Measurements from ENCODE around the gene CDK4. TPM values are rescaled to one million over a fixed set of nuclear protein-coding genes. Genes with fewer than 3 reads are reported as not detected.
"Not testable (repeated sequence)": the region's sequence is repeated elsewhere in the genome, so short reads cannot be mapped to it uniquely, and the experiment has no call there.

CDK4 gene
- polyA plus RNA-seq, 3 donors from 2014 or later = 68.7 to 133 (median 75.6) TPM

DNA sequence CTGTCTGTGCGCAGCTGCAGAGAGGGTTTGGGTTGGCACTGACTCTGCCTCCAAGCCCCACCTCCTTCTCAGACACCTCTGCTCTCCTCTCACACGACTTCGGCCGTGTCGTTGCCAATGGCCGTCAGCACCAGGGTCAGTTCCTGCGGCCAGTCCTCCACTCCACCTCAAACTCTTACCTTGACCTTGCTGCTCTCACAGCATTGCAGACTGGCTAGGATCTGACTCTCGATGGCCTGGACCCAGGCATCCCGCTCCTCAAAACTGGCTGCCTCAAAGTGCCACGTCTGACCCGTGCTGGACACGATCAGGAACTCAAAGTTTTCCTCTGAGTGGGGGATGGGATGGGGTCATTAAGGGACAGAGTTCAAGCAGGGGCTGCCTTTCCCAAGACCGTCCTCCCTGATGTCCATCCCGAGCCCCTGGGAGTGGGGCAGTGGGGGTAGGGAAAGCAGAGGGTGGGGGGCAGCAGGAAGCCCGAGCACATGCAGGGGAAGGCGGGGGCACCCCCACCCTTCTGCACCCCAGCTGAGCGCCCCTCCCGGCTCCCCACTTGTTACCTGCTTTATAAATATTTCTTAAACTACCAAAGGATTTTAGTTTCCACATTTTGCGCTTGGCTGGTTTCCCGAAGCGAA is 24.2 kb downstream of the CDK4 start:
- peak overlapping the region in 4 of 6 donors; percentile 37 to 70 (median 63) for H3K27ac Mint-ChIP-seq
- peaks cover 0 to 3% (median 0%) of the 10 kb centered on the region in 3 donors for H3K27me3 Mint-ChIP-seq (ENCODE audit: low read depth in 3 of 3)
- DNase-seq = no peak
- no peak overlapping the region for H3K4me3 Mint-ChIP-seq
- peaks cover 6 to 8% of the 10 kb centered on the region in 2 donors for H3K4me1 Mint-ChIP-seq
- no peaks in the 10 kb centered on the region for H3K9me3 Mint-ChIP-seq
- H3K36me3 Mint-ChIP-seq = peaks cover 15 to 48% (median 25%) of the 10 kb centered on the region in 3 donors

GRCh38 chr12:57726884-57727757 is 25.0 kb downstream of the CDK4 start:
- H3K4me1 Mint-ChIP-seq = peaks cover 6 to 8% of the 10 kb centered on the region in 2 donors
- H3K27ac Mint-ChIP-seq = no peak overlapping the region
- DNase-seq = no peak
- H3K36me3 Mint-ChIP-seq = peaks cover 15 to 40% (median 24%) of the 10 kb centered on the region in 3 donors
- no peak overlapping the region for H3K4me3 Mint-ChIP-seq
- H3K9me3 Mint-ChIP-seq = no peaks in the 10 kb centered on the region
- peaks cover 0 to 4% (median 2%) of the 10 kb centered on the region in 3 donors for H3K27me3 Mint-ChIP-seq (ENCODE audit: low read depth in 3 of 3)

DNA sequence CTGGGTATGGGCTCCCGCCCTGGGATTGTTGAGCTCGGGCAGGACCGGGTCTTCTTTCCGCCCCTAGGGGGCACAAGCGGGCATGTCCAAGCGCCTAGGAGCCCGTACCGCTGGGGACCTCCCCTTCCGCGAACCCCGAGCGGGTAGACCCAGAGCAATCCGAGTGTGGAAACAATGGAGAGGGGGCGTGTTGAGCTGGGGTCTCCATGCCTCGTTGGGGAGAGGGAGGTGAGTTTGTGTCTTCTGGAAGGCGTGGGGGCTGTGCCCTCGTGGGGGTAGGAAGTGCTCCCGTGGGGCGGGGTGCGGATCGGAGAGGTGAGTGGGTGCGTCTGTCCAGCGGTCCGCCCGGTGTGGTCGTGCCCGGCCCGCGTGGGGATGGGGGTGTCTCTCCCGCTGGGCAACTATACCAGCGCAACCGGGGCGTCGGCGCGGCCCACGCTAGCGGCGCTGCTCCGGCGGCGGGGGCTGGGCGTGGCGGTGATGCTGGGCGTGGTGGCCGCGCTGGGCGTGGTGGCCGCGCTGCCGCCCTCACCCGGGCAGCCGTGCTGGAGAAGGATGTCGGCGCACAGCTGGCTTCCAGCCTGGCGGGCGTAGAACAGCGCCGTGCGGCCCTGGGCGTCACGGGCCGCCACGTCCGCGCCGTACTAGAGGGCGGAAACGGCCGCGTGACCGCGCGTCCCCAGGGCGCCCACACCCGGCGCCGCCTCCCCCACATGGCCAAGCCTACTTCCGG is 25.8 kb downstream of the CDK4 start:
- Mint-ChIP-seq H3K36me3 (peaks cover 12 to 36% (median 18%) of the 10 kb centered on the region in 3 donors), H3K27ac (peak overlapping the region in 1 of 6 donors; percentile 61), H3K9me3 (no peaks in the 10 kb centered on the region), H3K4me3 (peak overlapping the region in 2 of 5 donors; percentile 69 to 78), H3K4me1 (peaks cover 6 to 10% of the 10 kb centered on the region in 2 donors), H3K27me3 (ENCODE audit: low read depth in 3 of 3) (peaks cover 0 to 6% (median 2%) of the 10 kb centered on the region in 3 donors)
- peak in 1 of 3 donors; percentile 31 for DNase-seq

GRCh38 chr12:57725851-57726150 is 26.3 kb downstream of the CDK4 start:
- Mint-ChIP-seq H3K36me3 (peaks cover 9 to 34% (median 15%) of the 10 kb centered on the region in 3 donors), H3K4me1 (peaks cover 6 to 10% of the 10 kb centered on the region in 2 donors), H3K27ac (no peak overlapping the region), H3K27me3 (ENCODE audit: low read depth in 3 of 3) (peaks cover 2 to 6% (median 2%) of the 10 kb centered on the region in 3 donors), H3K9me3 (no peaks in the 10 kb centered on the region), H3K4me3 (no peak overlapping the region)
- DNase-seq = no peak

DNA sequence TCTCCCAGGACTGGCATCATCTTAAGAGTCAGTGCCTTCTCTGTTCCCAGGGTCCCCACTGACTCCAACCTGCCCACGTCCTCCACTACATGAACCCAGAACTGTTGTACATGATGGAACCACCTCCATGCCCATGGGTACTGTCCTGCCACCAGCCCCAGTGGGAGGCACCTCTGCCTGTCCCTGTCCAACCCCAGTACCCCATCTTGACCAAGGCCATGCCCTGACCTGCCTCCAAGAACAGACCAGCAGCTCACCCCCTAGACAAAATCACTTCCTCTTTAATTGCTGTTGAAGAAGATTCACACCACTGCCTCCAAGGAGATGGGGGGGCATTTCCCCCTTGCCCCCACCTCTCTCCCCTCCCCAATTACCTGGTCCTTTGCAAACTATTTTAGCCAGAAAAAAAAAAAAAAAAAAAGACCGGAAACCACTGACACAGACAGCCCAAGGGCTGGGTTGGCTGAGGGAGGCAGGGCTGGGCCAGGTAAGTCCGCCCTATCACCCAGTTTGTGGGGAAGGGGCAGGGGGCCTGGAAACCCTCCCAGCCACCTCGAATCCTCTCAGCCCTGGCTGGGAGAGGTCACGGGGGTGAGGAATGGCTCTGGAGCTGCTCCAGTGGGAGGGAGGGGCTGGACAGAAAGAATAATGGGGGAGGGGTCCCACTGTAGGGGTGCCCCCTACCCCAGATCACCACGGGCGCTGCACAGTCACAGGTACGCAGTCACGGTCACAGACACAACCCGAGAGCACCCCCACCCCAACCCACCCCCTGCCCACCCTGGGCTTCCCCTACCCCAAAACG is 27.0 kb downstream of the CDK4 start:
- no peak for DNase-seq
- Mint-ChIP-seq H3K4me3 (peak overlapping the region in 1 of 5 donors; percentile 18), H3K36me3 (peaks cover 9 to 29% (median 13%) of the 10 kb centered on the region in 3 donors), H3K9me3 (no peaks in the 10 kb centered on the region), H3K27me3 (ENCODE audit: low read depth in 3 of 3) (peaks cover 2 to 6% (median 2%) of the 10 kb centered on the region in 3 donors), H3K4me1 (peaks cover 6 to 10% of the 10 kb centered on the region in 2 donors), H3K27ac (peak overlapping the region in 5 of 6 donors; percentile 13 to 69 (median 65))

DNA sequence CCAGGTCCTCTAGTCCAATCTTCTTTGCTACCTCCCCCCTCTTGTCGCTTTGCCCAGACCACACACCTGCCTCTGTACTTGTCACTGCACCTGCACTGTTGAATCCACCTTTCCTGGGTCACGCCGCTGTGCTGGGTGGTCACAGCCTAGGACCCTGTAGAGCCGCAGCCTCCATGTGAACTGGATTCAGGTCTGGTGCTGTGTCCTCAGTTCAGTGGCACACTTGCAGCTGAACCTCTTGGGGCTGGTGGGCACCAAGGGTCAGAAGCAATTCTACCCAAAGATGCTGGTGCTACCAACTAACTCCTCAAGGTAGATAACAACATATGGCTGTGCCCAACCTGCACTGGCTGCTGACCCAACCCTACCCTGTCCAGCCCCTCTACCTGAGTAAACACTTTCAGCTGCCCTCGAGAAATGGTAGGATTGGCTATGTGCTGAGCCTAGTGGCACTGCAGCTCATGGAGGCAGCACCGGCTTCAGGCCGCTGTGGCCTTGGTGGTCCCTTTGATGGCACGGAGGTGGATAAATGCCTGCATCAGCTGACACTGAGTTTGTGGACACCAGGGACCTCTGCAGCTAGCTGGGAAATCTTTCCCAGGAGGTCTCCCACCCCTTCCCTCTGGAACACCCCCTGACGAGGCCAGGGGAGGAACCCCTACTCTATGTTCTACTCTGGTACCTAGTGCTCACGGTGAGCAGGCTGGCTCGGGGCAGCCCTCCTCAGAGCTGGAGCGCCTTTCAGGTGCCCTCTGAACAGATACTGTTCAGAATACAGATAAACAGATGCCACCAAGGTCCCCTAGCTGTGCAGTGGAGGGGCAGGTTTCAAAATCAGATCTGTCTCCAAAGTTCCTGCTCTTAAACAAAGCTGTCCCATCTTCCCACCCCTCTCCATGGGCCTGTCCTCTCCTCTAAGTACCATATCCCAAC is 27.8 kb downstream of the CDK4 start:
- Mint-ChIP-seq H3K36me3 (peaks cover 12 to 30% (median 14%) of the 10 kb centered on the region in 3 donors), H3K4me3 (no peak overlapping the region), H3K27me3 (ENCODE audit: low read depth in 3 of 3) (peaks cover 2 to 6% (median 2%) of the 10 kb centered on the region in 3 donors), H3K9me3 (no peaks in the 10 kb centered on the region), H3K27ac (peak overlapping the region; percentile 55 to 71 (median 67)), H3K4me1 (peaks cover 6 to 10% of the 10 kb centered on the region in 2 donors)
- no peak for DNase-seq

GRCh38 chr12:57723630-57723962 is 28.5 kb downstream of the CDK4 start:
- no peaks in the 10 kb centered on the region for H3K9me3 Mint-ChIP-seq
- DNase-seq = no peak
- H3K27ac Mint-ChIP-seq = peak overlapping the region in 5 of 6 donors; percentile 8 to 60 (median 46)
- H3K4me3 Mint-ChIP-seq = no peak overlapping the region
- peaks cover 2 to 6% (median 2%) of the 10 kb centered on the region in 3 donors for H3K27me3 Mint-ChIP-seq (ENCODE audit: low read depth in 3 of 3)
- H3K36me3 Mint-ChIP-seq = peaks cover 13 to 33% (median 16%) of the 10 kb centered on the region in 3 donors
- peaks cover 6 to 10% of the 10 kb centered on the region in 2 donors for H3K4me1 Mint-ChIP-seq

- peaks cover 2 to 6% (median 2%) of the 10 kb centered on the region in 3 donors for H3K27me3 Mint-ChIP-seq (ENCODE audit: low read depth in 3 of 3)
- H3K27ac Mint-ChIP-seq = peak overlapping the region in 5 of 6 donors; percentile 8 to 70 (median 55)
- peaks cover 12 to 30% (median 14%) of the 10 kb centered on the region in 3 donors for H3K36me3 Mint-ChIP-seq
- no peak for DNase-seq
- no peak overlapping the region for H3K4me3 Mint-ChIP-seq
- peaks cover 6 to 10% of the 10 kb centered on the region in 2 donors for H3K4me1 Mint-ChIP-seq
- no peaks in the 10 kb centered on the region for H3K9me3 Mint-ChIP-seq
These were observed 29.1 kb downstream of the CDK4 start for GRCh38 chr12:57722716-57723629.

- H3K27me3 Mint-ChIP-seq (ENCODE audit: low read depth in 3 of 3); H3K4me3 Mint-ChIP-seq; H3K9me3 Mint-ChIP-seq; DNase-seq; H3K4me1 Mint-ChIP-seq: not testable (repeated sequence)
- Mint-ChIP-seq H3K27ac (peak overlapping the region in 2 of 6 donors; percentile 26 to 59), H3K36me3 (peaks cover 12 to 32% (median 14%) of the 10 kb centered on the region in 3 donors)
These were observed 30.1 kb downstream of the CDK4 start for GRCh38 chr12:57721846-57722608.

GRCh38 chr12:57720606-57721595 is 31.2 kb downstream of the CDK4 start:
- Mint-ChIP-seq H3K27me3 (ENCODE audit: low read depth in 3 of 3) (peaks cover 2 to 3% (median 2%) of the 10 kb centered on the region in 3 donors), H3K9me3 (no peaks in the 10 kb centered on the region), H3K36me3 (peaks cover 12 to 32% (median 14%) of the 10 kb centered on the region in 3 donors), H3K4me1 (peaks cover 6 to 10% of the 10 kb centered on the region in 2 donors), H3K4me3 (no peak overlapping the region), H3K27ac (peak overlapping the region in 3 of 6 donors; percentile 22 to 59 (median 26))
- DNase-seq = no peak

Data from immature natural killer cell (primary cell).